Measurements from ENCODE around the gene PTGDS. TPM values are rescaled to one million over a fixed set of nuclear protein-coding genes. Genes with fewer than 3 reads are reported as not detected.

The PTGDS gene
- total RNA-seq, 1 experiment from 2014 or later, result 2.2 TPM

DNA sequence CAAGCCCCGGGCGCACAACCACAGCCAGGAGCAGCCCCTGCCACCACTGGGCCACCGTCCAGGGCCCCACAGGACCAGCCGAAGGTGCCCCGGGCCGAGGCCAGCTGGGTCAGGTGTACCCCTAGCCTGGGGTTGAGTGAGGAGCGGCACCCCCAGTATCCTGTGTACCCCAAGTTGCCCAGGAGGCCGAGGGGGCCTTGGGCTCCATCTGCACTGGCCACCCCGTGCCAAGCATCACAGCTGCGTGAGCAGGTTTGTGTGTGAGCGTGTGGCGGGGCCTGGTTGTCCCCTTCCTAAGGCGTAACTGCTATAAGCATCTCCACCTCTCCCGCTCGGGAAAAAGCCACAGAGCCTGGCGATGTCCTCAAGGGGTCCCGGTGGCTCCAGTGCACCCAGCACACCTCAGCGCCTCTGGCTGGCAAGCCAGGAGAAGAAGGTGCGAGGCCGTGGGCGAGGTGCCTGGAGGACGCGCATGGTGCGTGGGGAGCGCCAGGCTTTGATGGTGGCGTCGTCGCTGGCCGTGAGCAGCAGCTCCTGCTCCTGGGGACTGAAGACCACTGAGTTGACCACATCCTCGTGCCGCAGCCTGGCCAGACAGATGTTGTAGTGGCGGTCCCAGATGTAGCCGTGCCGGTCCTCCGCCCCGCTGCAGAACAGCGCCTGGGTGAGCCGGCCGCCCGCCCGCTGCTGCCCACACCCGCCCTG, 36.6 kb upstream of the PTGDS start:
- POLR2A ChIA-PET, result no interaction called here
- ATAC-seq, result no peak
- CTCF ChIA-PET, result no interaction called here
- peaks cover 14% of the 10 kb centered on the region for H3K36me3 Mint-ChIP-seq
- DNase-seq (ENCODE audit: low spot score), result no peak
- H3K9me3 Mint-ChIP-seq, result no peaks in the 10 kb centered on the region
- H3K27ac Mint-ChIP-seq, result no peak overlapping the region
- no peak overlapping the region for H3K4me3 Mint-ChIP-seq
- H3K27me3 Mint-ChIP-seq (ENCODE audit: low read depth), result no peaks in the 10 kb centered on the region
- peaks cover 6% of the 10 kb centered on the region for H3K4me1 Mint-ChIP-seq
- TF ChIP-seq TEAD1 (CRISPR knock-in tag; IDR thresholded peaks at IDR 0.05) (no peak), CREM (CRISPR knock-in tag; IDR thresholded peaks at IDR 0.05) (no peak), IRF2 (CRISPR knock-in tag; IDR thresholded peaks at IDR 0.05; ENCODE audit: borderline replicate concordance, low read depth) (no peak), RORB (CRISPR knock-in tag; IDR thresholded peaks at IDR 0.05) (no peak), ETV6 (CRISPR knock-in tag; IDR thresholded peaks at IDR 0.05) (no peak), ZNF671 (CRISPR knock-in tag; IDR thresholded peaks at IDR 0.05) (no peak), KAT7 (CRISPR knock-in tag; IDR thresholded peaks at IDR 0.05; ENCODE audit: borderline replicate concordance) (no peak), ZNF416 (CRISPR knock-in tag; IDR thresholded peaks at IDR 0.05) (no peak), ARID4B (CRISPR knock-in tag; IDR thresholded peaks at IDR 0.05; ENCODE audit: borderline replicate concordance) (no peak), PRRX2 (CRISPR knock-in tag; IDR thresholded peaks at IDR 0.05) (no peak), NR1H2 (CRISPR knock-in tag; IDR thresholded peaks at IDR 0.05) (no peak), MYBL2 (CRISPR knock-in tag; IDR thresholded peaks at IDR 0.05) (no peak), ZBTB21 (CRISPR knock-in tag; IDR thresholded peaks at IDR 0.05; ENCODE audit: borderline replicate concordance) (no peak), TEAD4 (CRISPR knock-in tag; IDR thresholded peaks at IDR 0.05) (no peak), FOXJ3 (CRISPR knock-in tag; IDR thresholded peaks at IDR 0.05; ENCODE audit: borderline replicate concordance) (no peak), EMX1 (CRISPR knock-in tag; IDR thresholded peaks at IDR 0.05) (no peak), STAT6 (CRISPR knock-in tag; conservative IDR thresholded peaks at IDR 0.05; ENCODE audit: low read depth) (no peak)
- TF ChIP-seq, protein P1, sequence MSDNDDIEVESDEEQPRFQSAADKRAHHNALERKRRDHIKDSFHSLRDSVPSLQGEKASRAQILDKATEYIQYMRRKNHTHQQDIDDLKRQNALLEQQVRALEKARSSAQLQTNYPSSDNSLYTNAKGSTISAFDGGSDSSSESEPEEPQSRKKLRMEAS (CRISPR knock-in tag; IDR thresholded peaks at IDR 0.05), result no peak
- TF ChIP-seq, protein P2, sequence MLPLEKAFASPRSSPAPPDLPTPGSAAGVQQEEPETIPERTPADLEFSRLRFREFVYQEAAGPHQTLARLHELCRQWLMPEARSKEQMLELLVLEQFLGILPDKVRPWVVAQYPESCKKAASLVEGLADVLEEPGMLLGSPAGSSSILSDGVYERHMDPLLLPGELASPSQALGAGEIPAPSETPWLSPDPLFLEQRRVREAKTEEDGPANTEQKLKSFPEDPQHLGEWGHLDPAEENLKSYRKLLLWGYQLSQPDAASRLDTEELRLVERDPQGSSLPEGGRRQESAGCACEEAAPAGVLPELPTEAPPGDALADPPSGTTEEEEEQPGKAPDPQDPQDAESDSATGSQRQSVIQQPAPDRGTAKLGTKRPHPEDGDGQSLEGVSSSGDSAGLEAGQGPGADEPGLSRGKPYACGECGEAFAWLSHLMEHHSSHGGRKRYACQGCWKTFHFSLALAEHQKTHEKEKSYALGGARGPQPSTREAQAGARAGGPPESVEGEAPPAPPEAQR (CRISPR knock-in tag; IDR thresholded peaks at IDR 0.05), result no peak
